ENCODE measurements around the gene KIFAP3.

KIFAP3 gene

DNA sequence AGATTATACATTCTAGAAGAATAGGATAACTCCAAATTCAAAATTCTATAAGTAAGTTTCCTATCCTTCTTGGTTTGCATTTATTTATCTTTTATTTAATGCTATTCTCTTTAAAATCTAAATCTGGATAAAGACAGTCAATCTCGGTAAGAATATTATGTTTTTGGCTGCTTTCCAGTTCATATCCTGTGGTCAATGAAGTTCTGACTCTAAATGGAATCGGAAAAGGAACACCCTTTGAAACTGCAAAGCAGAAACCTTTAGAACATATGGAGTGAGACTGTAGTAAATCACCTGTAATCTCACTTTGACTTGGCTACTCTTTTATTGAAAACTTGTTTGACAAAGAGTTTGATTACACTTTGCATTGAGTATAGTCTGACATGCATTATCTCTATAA is 85.2 kb downstream of the KIFAP3 start:
- no peak for DNase-seq

DNA sequence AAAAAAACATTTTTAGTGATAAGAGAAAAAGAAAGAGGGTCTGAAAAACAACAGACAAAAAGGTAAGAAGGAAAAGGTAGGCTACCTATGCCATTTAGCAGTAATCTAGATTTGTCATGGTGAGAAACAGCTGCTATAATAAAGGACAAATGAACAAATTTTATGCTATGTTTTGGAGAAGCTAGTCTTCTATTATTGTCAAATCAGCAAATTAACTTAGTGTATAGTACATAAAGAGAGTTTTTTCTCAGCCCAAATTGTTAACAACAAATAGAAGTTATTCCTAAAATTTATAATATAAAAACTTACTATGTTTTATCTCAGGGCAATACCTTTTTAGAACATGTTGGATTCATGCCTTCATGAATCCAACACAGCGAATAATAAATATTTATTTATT is 88.7 kb downstream of the KIFAP3 start:
- no peak for DNase-seq

DNA sequence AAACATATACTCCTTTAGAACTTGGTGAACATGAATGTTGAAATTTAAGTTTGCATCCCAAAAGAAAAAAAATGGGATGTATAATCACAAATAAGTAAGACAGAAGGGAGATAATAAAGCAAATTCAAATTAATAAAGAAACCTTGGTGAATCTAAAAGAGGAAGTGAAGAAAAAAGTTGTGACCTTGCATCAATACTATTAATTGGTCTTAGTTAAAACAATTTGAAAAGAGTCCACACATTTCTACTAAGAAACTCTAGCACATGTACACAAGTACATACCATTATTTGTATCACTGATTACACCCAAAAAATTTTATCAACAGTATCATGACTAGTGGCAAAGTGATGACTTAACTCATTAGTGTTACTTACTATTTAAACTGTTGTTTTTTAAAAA is 100.4 kb downstream of the KIFAP3 start:
- DNase-seq: no peak

DNA sequence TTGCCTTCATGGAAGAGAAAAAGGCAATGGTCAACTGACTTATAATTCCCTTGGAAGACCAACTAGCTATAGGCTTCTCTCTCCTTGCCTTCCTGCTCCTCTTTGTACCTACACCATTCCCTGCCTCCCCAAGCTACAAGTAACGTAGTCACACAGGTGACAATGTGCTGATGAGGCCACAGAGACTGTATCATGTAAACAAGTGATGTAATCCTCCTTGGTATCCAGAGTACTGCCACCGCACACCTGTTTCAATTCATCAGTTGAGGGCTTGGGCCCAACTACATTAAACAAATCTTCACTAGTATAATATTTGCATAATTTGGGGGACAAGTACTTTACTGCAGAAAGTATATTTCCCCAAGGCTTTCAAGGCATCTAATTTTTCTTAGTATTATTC is 104.4 kb downstream of the KIFAP3 start:
- no peak for DNase-seq

DNA sequence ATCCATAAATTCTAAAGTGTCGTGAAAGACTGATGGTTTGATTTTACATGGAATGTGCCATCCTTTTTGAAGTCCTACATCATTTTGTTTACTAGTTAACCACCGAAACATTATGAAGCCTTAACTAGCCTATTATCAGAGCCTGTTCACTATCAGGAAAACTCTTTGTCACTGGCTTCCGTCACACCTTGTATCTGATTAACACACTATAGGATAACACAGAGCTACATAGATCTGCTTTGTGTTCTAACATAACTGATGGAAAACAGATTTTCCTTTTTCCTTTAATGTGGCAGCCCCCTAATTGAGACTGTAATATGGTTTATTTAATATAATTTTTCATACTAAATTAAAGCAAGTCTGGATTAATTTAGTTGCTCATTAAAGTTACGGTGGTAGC is 106.3 kb downstream of the KIFAP3 start:
- no peak for DNase-seq

DNA sequence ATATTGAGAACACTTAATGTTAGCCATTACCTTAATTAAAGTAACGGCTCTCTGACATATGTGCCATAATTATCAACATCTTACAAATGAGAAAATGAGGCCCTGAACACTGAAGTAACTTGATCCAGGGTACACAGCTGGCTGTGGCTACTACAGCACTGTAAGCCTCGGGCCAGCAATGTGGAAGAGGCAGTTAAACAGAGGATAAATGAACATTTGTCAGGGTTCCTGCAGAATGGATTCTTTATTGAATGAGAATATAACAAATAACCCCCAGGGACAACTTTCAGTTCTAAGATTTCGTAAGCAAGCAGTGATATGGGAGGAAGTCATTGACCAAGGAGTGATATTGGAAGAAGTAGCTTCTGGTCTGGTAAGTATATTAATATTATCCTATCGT is 110.3 kb downstream of the KIFAP3 start:
- no peak for DNase-seq

DNA sequence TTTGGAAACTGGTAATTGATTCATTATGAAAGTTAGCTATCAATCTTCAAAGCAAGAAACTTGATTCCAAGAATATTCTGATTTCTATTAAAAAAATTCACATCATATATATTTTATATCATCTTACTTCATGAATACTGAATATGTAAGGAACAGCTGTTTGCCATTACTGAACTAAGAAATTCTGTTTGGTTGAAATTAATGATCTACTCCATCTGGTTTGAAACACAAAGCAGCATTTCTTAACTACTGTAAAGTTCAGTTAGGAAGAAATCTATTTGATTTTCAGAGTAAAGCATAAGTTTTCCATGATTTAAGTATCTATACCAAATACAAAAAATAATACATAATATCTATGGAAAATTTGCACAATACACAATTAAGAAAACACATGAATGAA is 114.8 kb downstream of the KIFAP3 start:
- no peak for DNase-seq

DNA sequence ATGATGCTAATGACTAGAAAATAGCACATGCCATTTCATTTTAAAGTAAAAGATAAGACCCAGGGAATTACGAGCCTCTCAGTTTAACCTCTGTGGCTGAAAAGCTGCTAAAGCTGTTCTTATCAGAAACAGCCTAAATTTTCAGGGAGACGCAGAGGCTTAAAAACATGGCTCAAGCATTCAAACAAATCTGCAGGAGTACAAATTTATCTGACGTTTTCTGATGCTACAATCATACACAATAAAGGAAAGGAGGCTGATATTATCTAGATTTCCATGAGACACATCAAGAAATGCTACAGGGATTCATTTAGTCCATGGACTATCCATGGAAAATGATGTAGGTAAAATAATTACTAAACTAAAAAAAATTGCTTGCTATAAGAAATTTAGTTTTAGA is 115.5 kb downstream of the KIFAP3 start:
- DNase-seq: no peak

DNA sequence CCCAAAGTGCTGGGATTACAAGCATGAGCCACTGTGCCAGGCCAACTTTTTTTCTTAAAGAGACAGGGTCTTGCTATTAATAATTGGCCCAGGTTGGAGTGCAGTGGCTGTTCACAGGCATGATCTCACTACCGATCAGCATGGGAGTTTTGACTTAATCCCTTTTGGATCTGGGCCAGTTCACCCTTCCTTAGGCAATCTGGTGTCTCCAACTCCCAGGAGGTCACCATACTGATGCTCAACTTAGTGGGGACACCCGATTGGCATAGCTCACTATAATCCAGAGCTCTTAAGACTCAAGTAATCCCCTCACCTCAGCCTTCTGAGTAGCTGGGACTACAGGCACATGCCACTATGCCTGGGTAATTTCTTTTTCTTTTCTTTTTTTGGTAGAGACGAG is 116.6 kb downstream of the KIFAP3 start:
- DNase-seq: no peak

DNA sequence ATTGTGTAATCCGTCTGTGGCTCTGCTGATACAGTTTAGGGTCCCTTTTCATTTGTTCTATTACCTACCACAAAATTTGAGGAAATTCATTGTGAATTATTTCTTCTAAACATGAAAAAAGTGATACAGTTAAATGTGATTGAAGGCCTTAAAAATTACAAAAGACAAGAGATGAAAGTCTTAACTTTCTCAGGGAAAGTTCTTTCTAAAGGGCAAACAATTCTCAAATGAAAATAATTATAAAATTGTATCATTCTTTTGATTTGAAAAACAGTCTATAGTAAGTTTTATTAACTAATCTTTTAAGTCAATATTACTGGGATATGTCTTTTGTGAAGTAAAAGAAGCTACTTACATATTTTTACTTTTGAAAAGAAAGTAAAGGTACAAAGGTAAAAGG is 123.4 kb downstream of the KIFAP3 start:
- no peak for DNase-seq

DNA sequence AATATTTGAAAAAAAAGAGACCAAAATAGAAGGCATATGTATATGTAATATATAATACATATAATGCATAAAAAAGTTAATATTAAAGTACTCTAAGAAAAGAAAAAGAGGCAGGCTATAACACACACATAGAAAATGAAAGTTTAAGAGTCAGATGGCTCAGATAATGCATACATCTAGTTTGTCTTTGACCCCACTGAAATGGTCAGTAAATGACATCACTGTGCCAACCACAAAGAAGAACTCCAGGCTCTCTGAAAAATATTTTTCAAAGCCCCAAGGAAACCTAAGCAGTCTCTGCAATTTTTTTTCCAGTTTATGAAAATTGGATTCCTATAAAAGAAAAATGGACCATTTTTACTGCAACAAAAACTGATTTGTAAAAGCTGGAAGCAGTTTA is 125.4 kb downstream of the KIFAP3 start:
- no peak for DNase-seq

DNA sequence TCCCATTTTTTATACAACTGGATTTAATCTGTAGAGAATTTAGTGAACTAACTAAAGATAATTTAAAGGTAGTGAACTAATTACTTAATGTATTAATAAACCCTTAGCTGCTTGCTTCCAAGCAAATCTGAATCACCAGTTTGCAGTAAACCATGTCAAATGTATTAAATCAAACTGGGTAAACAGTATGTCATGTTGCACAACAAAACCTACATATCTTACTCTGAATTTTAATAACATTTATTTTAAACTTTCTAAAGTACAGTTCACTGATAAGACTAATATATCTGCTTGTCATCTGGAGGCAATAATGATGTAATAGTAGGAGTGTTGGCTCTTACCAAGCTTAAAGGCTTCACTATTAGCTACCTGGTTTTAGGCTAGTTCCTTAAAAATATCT is 128.3 kb downstream of the KIFAP3 start:
- DNase-seq: no peak

DNA sequence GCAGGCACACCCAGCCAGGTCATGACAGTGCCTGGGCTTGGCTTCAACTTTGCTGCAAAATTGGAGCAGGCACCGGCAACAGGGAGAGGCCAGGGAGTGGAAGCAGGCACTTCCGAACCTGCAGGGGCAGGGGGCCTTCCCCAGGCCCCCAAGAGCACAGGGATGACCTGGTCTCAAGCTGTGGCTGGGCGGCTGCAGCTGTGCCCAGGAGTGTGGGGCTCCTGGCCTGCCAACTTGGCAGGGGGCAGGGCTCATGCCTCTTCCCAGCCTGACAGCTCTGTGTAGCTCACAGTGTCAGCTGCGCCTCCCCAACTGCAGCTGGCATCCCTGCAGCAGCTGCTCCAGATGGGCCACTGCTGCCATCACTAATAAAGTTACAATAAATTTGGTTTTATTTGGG is 129.3 kb downstream of the KIFAP3 start:
- DNase-seq: peak in 17 of 51 donors; percentile 1 to 28 (median 13)

DNA sequence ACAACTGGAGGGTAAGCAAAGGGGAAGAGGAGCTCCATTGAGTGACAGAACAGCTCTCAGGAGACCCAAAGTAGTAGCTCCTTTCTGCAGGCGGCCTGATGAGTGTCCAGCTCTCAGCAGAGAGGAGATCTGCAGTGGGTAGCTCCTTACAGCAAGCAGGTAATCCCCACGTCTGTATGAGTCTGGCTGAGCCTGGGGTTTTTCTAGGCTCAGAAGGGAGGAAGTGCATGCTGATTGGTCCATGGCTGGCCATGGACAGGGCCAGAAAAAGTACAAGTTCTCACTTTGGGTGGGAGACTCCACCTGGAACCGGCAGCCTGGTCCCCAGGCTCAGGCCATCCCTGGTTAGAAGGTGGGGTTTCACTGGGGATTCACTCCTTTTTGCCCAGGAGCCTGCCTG is 129.9 kb downstream of the KIFAP3 start:
- DNase-seq: no peak

DNA sequence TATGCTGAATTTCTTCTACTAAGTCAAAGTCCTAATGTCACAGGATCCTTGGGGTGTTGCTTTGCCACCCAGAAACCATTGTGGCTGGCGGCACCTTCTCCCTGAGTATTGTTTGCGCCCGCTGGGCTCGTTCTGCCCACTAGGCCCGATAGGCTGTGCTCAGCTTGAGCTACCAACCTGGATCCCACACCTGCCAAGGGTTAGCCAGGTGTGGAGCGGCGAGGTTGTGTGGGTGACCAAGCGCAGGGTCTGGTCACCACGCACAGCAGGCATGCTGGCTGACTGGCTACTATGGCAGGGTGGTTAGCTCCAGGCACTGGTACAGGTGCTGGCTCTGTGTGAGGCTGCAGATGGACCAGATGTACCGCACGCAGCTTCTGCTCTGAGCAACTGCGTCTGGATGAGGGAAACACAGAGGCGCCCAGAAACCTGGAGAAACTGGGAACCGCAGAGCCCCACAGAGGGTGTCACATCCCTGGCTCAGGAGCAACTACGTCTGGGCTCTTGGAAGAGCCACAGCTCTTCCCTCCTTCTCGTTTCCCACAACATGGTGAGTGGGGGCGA is 130.4 kb downstream of the KIFAP3 start:
- no peak for DNase-seq

DNA sequence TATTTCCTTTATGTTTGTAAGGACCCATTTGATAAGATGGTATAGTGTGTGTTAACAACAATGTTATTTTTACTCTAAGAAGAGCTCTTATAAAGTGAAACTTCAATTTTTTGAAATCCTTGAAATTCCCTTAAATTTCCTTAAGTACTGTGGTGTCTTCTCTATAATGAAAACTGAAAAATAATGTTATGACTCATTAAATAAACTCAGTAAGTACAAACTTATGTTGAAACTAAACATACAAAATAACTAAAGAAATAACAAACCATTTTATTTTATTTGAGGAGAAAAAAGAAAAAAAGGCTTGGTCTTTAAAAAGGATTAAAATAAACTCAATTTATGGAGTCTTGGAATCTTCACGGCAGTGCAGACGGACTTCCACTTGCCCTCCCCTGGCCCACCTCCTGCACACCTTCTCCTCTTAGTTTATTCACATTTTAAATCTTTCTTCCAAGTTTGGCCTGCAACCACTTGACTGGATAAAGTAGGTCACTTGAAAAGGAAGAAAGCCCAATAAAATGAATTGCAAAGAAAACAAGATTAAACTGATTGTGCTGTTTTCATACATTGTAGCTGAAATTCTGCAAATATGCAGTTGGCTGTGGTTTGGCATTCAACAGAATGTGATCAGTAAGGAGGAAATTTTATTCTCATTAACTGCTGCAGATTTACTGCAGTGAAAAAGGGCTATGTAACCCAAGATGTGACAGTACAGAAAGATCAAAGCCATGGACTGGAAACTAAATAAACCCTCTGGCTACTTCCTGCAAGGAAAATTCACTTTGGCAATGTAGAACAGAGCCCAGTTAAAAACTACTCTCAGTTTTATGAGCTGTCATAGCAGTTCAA is 132.3 kb downstream of the KIFAP3 start:
- no peak for DNase-seq

DNA sequence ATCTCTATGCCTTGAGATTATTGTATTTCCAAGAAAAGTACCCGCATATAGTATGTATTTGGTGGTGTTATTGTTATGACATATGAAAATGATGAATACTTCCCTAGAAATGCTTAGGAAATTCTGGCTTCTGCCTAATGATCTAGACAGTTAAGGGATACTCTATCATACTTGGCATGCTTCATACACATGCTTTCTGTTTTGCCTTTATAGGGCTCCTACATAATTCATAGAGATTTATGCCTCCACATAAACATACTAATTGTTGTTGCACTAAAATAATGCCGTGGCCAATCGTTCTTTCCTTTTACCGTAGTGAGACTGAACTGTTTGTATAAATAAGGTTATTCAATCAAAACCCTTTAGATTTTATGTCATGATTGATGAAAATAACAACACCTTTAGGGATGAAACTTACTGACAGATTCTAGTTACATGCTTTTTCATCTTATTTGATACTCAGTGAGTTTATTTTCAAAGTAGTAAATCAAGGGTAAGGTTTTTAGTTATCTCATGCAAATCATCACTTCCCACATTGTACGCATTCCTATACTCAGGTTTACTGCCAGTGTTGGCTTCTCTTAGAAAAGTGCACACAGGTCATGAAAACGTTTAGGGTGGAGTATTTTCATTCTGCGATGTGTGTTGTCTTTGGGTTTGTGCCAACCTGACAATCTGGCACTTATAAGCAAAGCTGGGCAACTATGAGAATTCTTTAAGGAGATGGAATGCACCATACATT is 140.3 kb downstream of the KIFAP3 start:
- DNase-seq: no peak

DNA sequence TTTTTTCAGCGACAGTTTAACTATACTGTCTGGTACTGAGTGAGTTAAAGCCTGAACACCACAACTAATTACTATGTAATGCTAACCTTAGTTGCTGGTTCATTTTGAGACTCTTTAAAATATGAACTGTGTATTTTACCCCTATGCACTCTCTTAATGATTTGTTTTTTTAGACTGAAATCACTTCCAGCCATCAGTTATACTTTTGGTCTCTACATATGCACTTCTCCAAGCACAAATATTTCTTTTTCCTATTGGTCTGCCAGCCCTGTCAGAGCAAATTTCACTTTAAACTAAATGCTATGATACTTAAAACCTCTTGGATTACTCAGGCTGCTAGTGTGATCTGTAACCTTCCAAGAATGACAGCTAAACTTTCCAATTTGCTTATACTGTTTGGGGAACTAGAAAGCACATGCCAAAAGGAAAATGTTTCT is 142.7 kb downstream of the KIFAP3 start:
- DNase-seq: no peak

DNA sequence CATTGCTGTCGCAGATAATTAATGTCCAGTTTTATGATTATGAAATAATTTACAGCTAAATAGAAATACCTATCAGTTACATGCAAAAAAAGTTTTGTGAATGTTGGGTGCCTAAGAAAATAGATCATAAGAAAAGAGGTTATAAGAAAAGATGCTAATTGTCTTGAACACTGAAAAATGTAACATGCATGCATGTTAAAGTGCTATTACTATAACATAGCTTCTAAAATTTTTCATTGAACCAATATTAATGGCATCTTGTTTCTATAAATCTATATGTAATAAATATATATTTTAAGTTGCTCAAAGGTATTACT is 145.3 kb downstream of the KIFAP3 start:
- DNase-seq: no peak

DNA sequence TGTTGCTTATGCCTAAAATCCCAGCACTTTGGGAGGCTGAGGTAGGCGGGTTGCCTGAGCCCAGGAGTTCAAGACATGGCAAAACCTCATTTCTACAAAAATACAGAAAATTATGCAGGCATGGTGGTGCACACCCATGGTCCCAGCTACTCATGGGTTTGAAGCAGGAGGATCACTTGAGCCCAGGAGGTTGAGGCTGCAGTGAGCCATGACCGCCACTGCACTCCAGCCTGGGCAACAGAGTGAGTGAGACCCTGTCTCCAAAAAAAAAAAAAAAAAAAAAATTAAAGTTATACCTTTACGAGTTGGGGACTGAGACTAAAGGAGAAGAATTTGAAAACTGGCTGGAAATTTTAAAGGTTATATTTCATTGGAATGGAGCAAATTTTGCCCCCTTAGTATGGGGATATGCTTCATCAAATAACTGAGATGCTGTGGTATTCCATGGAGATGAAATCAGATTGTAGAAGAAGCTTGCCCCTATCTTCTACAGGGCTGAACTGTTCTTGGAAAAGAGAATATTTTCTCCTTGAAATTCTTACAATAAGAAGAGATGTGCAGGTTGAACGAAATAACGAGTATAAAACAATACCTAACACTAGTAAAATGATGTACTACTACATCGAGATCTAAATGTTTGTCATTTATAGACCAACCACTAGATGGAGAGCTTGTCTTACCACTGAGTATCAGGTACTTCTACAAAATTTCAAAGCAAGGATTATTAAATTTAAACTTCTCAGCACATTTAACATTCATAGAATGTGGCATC is 145.9 kb downstream of the KIFAP3 start:
- DNase-seq: no peak

DNA sequence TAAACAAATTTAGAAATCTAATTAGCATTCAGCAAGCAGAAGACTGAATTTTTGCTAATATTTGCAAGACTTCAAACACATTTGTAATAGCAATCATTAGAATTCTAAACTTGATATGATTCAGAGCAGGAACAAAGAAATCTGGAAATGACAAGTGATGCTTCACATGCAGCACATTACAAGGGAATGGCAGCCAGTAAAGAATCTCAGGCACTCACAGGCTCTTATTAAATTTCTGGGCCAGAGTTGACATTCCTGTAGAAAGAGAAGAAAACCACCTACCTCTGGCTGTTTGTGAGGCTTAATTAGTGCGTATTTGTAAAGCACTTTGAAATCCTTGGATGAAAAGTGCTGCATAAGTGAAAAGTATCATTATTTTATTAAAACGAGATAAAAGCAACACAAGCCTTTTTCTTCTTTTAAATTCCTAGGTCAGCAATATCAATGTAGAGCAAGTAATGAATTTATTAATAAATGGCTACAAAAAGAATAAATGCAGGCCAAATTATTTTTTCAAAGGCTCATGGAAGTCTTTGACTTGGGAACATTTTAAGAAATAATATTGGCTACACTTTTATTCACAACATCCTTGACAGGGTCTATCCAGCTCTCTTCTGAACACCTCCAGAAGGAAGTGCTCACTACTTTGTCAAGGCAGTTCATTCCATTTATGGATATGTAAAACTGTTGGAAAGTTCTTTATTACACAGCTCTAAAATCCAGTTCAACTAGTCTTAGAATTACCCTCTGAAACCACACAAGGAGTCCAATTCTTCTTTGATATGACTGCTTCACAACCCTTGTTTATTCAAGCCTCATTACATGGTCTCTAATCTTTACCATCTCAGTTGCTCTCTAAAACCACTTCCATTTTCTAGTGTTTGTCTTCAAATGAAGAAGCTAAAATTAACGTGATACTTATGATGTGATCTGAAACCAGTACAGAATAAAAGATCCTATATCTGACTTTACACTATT is 148.7 kb downstream of the KIFAP3 start:
- no peak for DNase-seq

Data from hypothalamus (tissue), 51 donors.